Sigmoid colon (tissue), 4 donors: ENCODE data around the gene GAGE12J.
"Not testable (repeated sequence)": the region's sequence is repeated elsewhere in the genome, so short reads cannot be mapped to it uniquely, and the experiment has no call there.

Experiments
- POLR2A ChIP-seq, 2 donors: fragments of 450-650 bp; IDR thresholded peaks; one replicate each; pipeline ENCODE4 v1.6.1; 2016; ENCODE audit warnings: antibody characterized with exemption in 2 of 2, mild to moderate bottlenecking in 2 of 2, moderate library complexity in 2 of 2
- POLR2AphosphoS5 ChIP-seq, 4 donors: sonication (generic); formaldehyde crosslinking; IDR thresholded peaks; one replicate each; pipeline ENCODE4 v1.6.1; 2017; ENCODE audit warnings: antibody characterized with exemption in 4 of 4
- TF ChIP-seq, protein P1 (sequence below), 4 experiments: fragments of 450-650 bp in 3 of 4; fragments of 200-600 bp in 1 of 4; IDR thresholded peaks; one replicate each; pipeline ENCODE4 v1.5.1; 2016 to 2019; ENCODE audit warnings: antibody characterized with exemption in 4 of 4, mild to moderate bottlenecking in 3 of 4, moderate library complexity in 2 of 4

DNA sequence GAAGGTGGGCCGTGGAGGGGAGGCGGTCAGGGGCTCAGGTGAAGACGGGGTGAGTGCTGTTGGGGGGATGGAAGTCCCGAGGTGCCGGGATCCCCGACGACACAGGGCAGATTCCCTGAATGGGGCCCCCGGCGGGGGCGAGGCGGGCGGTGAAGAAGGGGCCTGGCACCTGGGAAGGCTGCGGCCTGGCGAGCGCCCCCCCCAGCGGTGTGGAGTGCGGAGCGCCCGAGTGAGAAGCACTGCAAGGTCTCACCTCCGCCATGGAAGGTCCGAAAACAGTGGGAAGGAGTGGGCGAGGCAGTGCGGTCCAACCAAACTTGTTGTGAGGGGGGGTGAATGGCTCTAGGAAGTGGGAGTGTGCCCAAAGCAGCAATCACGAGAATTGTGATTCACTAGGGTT, 19.6 kb downstream of the GAGE12J start:
- TF ChIP-seq, protein P1, sequence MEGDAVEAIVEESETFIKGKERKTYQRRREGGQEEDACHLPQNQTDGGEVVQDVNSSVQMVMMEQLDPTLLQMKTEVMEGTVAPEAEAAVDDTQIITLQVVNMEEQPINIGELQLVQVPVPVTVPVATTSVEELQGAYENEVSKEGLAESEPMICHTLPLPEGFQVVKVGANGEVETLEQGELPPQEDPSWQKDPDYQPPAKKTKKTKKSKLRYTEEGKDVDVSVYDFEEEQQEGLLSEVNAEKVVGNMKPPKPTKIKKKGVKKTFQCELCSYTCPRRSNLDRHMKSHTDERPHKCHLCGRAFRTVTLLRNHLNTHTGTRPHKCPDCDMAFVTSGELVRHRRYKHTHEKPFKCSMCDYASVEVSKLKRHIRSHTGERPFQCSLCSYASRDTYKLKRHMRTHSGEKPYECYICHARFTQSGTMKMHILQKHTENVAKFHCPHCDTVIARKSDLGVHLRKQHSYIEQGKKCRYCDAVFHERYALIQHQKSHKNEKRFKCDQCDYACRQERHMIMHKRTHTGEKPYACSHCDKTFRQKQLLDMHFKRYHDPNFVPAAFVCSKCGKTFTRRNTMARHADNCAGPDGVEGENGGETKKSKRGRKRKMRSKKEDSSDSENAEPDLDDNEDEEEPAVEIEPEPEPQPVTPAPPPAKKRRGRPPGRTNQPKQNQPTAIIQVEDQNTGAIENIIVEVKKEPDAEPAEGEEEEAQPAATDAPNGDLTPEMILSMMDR (IDR thresholded peaks at IDR 0.05), result not testable (repeated sequence)
- not testable (repeated sequence) for TF ChIP-seq POLR2AphosphoS5, POLR2A (IDR thresholded peaks at IDR 0.05)
